OCI-LY1 (cell line): ENCODE results near the gene PRKCA.

Experiments used
- H2AFZ ChIP-seq: fragments of 200-600 bp; sonication (generic), shearing (Covaris generic); 2 replicates; pipeline ENCODE4 v1.6.0; 2014; ENCODE audit warnings: antibody characterized with exemption, mild to moderate bottlenecking, low read length
- H3F3A ChIP-seq: fragments of 200-600 bp; sonication (generic), shearing (Covaris generic); 2 replicates; pipeline ENCODE4 v1.6.0; 2014; ENCODE audit warnings: mild to moderate bottlenecking, antibody characterized with exemption, low read length, moderate library complexity; ENCODE audit not compliant: insufficient read depth
- H3K27ac ChIP-seq: fragments of 200-600 bp; sonication (generic); 2 replicates; pipeline ENCODE4 v1.5.1; 2014; ENCODE audit warnings: low read length, mixed run types, mild to moderate bottlenecking, low read depth; ENCODE audit not compliant: poor library complexity, severe bottlenecking
- H3K27me3 ChIP-seq: fragments of 200-600 bp; sonication (generic); 2 replicates; pipeline ENCODE4 v1.6.0; 2014; ENCODE audit warnings: antibody characterized with exemption, mild to moderate bottlenecking, low read length, moderate library complexity; ENCODE audit not compliant: insufficient read depth
- H3K36me3 ChIP-seq: fragments of 200-600 bp; sonication (generic); 2 replicates; pipeline ENCODE4 v1.6.1; 2014; ENCODE audit warnings: mild to moderate bottlenecking, antibody characterized with exemption, low read length, moderate library complexity, mixed read lengths; ENCODE audit not compliant: insufficient read depth
- H3K4me1 ChIP-seq: fragments of 200-600 bp; sonication (generic); 2 replicates; pipeline ENCODE4 v1.5.1; 2014; ENCODE audit warnings: mild to moderate bottlenecking, low read length, moderate library complexity; ENCODE audit not compliant: insufficient read depth, severe bottlenecking
- H3K4me2 ChIP-seq: fragments of 200-600 bp; sonication (generic), shearing (Covaris generic); 2 replicates; pipeline ENCODE4 v1.6.1; 2014; ENCODE audit warnings: low read length
- H3K4me3 ChIP-seq: fragments of 200-600 bp; sonication (generic); 2 replicates; pipeline ENCODE4 v1.5.1; 2014; ENCODE audit warnings: low read length, low read depth, mild to moderate bottlenecking, mixed read lengths; ENCODE audit not compliant: poor library complexity, severe bottlenecking
- H3K79me2 ChIP-seq: fragments of 200-600 bp; shearing (Covaris generic); 2 replicates; pipeline ENCODE4 v1.6.1; 2016; ENCODE audit warnings: mixed run types, low read length, mixed read lengths; ENCODE audit not compliant: insufficient read depth
- H3K9ac ChIP-seq: fragments of 200-600 bp; sonication (generic), shearing (Covaris generic); 2 replicates; pipeline ENCODE4 v1.6.1; 2014; ENCODE audit warnings: mild to moderate bottlenecking, low read length, mixed read lengths
- H3K9me2 ChIP-seq: fragments of 200-600 bp; sonication (generic), shearing (Covaris generic); 2 replicates; pipeline ENCODE4 v1.6.1; 2014; ENCODE audit warnings: low read depth, mild to moderate bottlenecking, low read length, mixed read lengths
- H3K9me3 ChIP-seq: fragments of 200-600 bp; shearing (Covaris generic); 2 replicates; pipeline ENCODE4 v1.6.1; 2014; ENCODE audit warnings: low read length, mixed read lengths
- H4K20me1 ChIP-seq: fragments of 200-600 bp; sonication (generic), shearing (Covaris generic); 2 replicates; pipeline ENCODE4 v1.6.0; 2016; ENCODE audit warnings: mild to moderate bottlenecking, low read length; ENCODE audit not compliant: insufficient read depth
- CTCF ChIP-seq: fragments of 200-600 bp; sonication (generic), shearing (Covaris generic); IDR thresholded peaks from 2 replicates; pipeline ENCODE4 v1.5.1; 2017; ENCODE audit warnings: mild to moderate bottlenecking, antibody characterized with exemption, low read length, moderate library complexity, mixed read lengths
- EZH2 ChIP-seq: fragments of 200-600 bp; sonication (generic), shearing (Covaris generic); IDR thresholded peaks from 2 replicates; pipeline ENCODE4 v1.8.0; 2017; ENCODE audit warnings: borderline replicate concordance, mixed run types, mild to moderate bottlenecking, antibody characterized with exemption, low read length, moderate library complexity, mixed read lengths

The PRKCA gene

GRCh38 chr17:66595893-66596292 lies 293.5 kb downstream of the PRKCA start:
- no peaks in the 10 kb centered on the region for H4K20me1 ChIP-seq

GRCh38 chr17:66602659-66603384 lies 300.4 kb downstream of the PRKCA start:
- no peaks in the 10 kb centered on the region for H3K9me2 ChIP-seq
- H3K4me3 ChIP-seq = no peak overlapping the region
- no peak overlapping the region for H3K9ac ChIP-seq
- no peaks in the 10 kb centered on the region for H3K79me2 ChIP-seq
- H3K9me3 ChIP-seq = no peaks in the 10 kb centered on the region
- TF ChIP-seq CTCF (no peak), EZH2 (no peak)
- no peaks in the 10 kb centered on the region for H3K4me1 ChIP-seq
- no peaks in the 10 kb centered on the region for H3F3A ChIP-seq
- no peaks in the 10 kb centered on the region for H3K27me3 ChIP-seq
- H4K20me1 ChIP-seq = no peaks in the 10 kb centered on the region
- no peak overlapping the region for H2AFZ ChIP-seq
- H3K27ac ChIP-seq = no peak overlapping the region
- peaks cover 4% of the 10 kb centered on the region; the same call in 1 of the 2 replicates for H3K36me3 ChIP-seq
- no peak overlapping the region for H3K4me2 ChIP-seq

More at GRCh38 chr17:66595893-66596292, 293.5 kb downstream of the PRKCA start:
- no peaks in the 10 kb centered on the region for H3K79me2 ChIP-seq
- no peaks in the 10 kb centered on the region for H3K4me1 ChIP-seq
- H3K27me3 ChIP-seq = no peaks in the 10 kb centered on the region
- H3K27ac ChIP-seq = no peak overlapping the region
- TF ChIP-seq EZH2 = no peak
- TF ChIP-seq CTCF = no peak
- H3K9me2 ChIP-seq = no peaks in the 10 kb centered on the region
- H3K4me3 ChIP-seq = no peak overlapping the region
- no peaks in the 10 kb centered on the region for H3K9me3 ChIP-seq
- no peak overlapping the region for H2AFZ ChIP-seq
- no peak overlapping the region for H3K9ac ChIP-seq
- no peaks in the 10 kb centered on the region for H3F3A ChIP-seq
- H3K4me2 ChIP-seq = no peak overlapping the region
- H3K36me3 ChIP-seq = no peaks in the 10 kb centered on the region

GRCh38 chr17:66604376-66604775 lies 302.0 kb downstream of the PRKCA start:
- Histone ChIP-seq H3K4me2 (no peak overlapping the region), H3K9ac (no peak overlapping the region), H3K9me3 (peaks cover 9% of the 10 kb centered on the region; the same call in 1 of the 2 replicates), H4K20me1 (no peaks in the 10 kb centered on the region), H2AFZ (no peak overlapping the region), H3K4me1 (no peaks in the 10 kb centered on the region), H3K27me3 (no peaks in the 10 kb centered on the region), H3K4me3 (no peak overlapping the region), H3K79me2 (no peaks in the 10 kb centered on the region), H3F3A (no peaks in the 10 kb centered on the region), H3K9me2 (no peaks in the 10 kb centered on the region), H3K27ac (no peak overlapping the region), H3K36me3 (peaks cover 11% of the 10 kb centered on the region; the same call in 1 of the 2 replicates)
- no peak for TF ChIP-seq EZH2
- TF ChIP-seq CTCF = no peak
